ENCODE data around the gene VWA7.

Gene VWA7

DNA sequence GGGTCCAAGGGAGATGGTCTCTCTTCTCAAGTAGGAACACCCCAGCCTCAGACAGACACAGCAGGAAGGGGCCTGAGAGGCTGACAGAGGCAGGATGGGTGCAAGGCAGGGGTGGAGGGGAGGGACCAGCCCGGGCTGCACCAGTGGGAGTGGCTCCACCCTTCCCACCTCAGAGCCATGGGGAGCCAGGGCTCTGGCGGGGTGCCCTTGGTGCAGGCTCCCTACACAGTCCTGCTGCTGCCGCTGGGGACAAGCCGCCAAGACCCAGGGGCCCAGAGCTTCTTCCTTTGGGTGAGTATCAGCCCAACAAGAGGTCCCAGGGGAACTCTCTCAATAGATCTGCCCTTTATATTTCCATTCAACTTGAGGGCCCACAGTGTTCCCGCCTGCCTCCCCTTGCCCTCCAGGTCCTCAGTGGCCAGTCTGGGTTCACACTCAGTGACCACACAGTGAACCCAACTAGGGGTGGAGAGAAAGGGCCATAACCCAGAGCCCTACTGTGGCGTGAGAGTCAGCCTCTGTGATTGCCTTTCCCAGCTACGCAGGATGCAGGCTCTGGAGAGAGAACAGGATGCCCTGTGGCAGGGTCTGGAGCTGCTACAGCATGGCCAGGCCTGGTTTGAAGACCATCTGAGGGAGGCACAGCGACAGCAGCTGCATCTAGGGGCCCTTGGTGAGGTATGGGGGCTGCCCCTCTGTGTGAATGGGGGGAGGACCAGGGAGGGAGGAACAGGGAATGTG is 14.1 kb downstream of the VWA7 start:
- POLR2A ChIA-PET: interaction anchor here (1.0 kb wide), 1 partner anchor 23 kb away, joined by 3 read pairs; the partner anchor contains the start of gene MSH5

DNA sequence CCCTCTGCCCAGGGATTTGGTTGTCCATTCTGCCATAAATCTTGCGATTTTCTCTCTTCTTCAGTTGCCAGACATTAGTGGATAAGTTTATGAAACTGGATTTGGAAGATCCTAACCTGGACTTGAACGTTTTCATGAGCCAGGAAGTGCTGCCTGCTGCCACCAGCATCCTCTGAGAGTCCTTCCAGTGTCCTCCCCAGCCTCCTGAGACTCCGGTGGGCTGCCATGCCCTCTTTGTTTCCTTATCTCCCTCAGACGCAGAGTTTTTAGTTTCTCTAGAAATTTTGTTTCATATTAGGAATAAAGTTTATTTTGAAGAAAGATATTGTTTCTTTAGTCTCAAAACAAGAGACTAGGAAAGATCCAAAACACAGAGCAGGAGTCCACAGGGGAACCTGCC is 14.8 kb downstream of the VWA7 start, which contains the start of gene SAPCD1:
SAPCD1 (plus strand) TSS at position 301 of the 400 bp plus-strand sequence. CDS start 399 bp downstream, outside the sequence.
- CTCF ChIA-PET: no interaction called here
- TF ChIP-seq BHLHE40 (IDR thresholded peaks at IDR 0.05; ENCODE audit: borderline replicate concordance) (no peak), FOXA1 (IDR thresholded peaks at IDR 0.05) (no peak), SUZ12 (IDR thresholded peaks at IDR 0.05) (no peak)
- POLR2A ChIA-PET: no interaction called here
- DNase-seq (ENCODE audit: extremely low spot score): no peak

More for the DNA sequence above, 14.1 kb downstream of the VWA7 start:
- TF ChIP-seq HDGF (IDR thresholded peaks at IDR 0.05; ENCODE audit: borderline replicate concordance) (no peak), ELF4 (IDR thresholded peaks at IDR 0.05) (no peak), FOXA1 (IDR thresholded peaks at IDR 0.05) (no peak), ZNF384 (IDR thresholded peaks at IDR 0.05) (no peak)
- DNase-seq (ENCODE audit: extremely low spot score): no peak
- CTCF ChIA-PET: no interaction called here

DNA sequence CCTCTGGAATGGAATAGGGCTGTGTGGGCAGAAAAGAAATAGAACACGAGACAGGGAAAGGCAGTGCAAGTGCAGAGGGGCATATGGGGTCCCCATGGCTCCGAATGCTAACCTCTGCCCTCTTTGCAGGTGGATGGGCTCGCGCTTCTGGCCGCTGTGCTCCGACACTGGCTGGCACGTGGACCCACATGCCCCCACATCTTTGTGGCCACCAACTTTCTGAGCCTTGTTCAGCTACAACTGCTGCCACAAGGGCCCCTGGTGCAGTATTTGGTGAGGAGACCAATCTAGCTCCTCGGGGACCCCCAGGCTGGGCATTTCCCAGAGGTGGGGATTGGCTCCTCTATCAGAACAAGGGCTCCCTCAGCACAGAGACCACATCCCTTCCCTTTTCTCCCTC is 15.8 kb downstream of the VWA7 start:
- TF ChIP-seq FOXK2 (IDR thresholded peaks at IDR 0.05) (no peak), L3MBTL2 (conservative IDR thresholded peaks at IDR 0.05) (no peak), ARNT (IDR thresholded peaks at IDR 0.05) (no peak), FOXM1 (IDR thresholded peaks at IDR 0.05; ENCODE audit: borderline replicate concordance) (no peak), NFRKB (IDR thresholded peaks at IDR 0.05) (no peak), ZNF384 (IDR thresholded peaks at IDR 0.05) (no peak)
- POLR2A ChIA-PET: no interaction called here
- CTCF ChIA-PET: no interaction called here
- no peak for DNase-seq (ENCODE audit: extremely low spot score)

DNA sequence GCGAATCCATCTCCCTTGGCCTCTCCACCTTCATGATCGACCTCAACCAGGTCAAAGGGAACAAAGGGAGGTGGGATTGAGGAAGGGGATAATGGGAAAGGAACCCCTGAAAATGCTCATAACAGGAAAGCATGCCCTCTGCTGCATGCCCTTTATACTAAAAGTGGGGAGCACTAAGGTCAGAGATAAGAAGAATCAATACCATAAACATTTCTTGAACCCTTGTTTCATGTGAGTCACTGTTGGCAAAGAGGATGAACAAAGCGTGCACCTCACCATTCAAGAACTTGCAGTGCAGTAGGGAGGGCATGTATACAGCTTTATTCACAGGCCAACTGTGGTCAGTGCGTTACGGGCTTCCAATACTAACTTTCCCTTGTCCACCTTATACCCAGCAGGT is 16.3 kb downstream of the VWA7 start:
- ChIA-PET CTCF (interaction anchor here (1.1 kb wide), 1 partner anchor 9 kb away, joined by 3 read pairs; no protein-coding TSS in a partner anchor), POLR2A (interaction anchor here (0.9 to 1.0 kb wide), 2 partner anchors 12 to 46 kb away, joined by 3 read pairs; partner anchors contain the start of gene LSM2)
- no peak for TF ChIP-seq BHLHE40 (IDR thresholded peaks at IDR 0.05; ENCODE audit: borderline replicate concordance)
- no peak for TF ChIP-seq TARDBP (IDR thresholded peaks at IDR 0.05)
- TF ChIP-seq CTBP1 (IDR thresholded peaks at IDR 0.05; ENCODE audit: borderline replicate concordance): no peak
- TF ChIP-seq FOXM1 (IDR thresholded peaks at IDR 0.05; ENCODE audit: borderline replicate concordance): no peak
- TF ChIP-seq, protein P1, sequence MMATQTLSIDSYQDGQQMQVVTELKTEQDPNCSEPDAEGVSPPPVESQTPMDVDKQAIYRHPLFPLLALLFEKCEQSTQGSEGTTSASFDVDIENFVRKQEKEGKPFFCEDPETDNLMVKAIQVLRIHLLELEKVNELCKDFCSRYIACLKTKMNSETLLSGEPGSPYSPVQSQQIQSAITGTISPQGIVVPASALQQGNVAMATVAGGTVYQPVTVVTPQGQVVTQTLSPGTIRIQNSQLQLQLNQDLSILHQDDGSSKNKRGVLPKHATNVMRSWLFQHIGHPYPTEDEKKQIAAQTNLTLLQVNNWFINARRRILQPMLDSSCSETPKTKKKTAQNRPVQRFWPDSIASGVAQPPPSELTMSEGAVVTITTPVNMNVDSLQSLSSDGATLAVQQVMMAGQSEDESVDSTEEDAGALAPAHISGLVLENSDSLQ (IDR thresholded peaks at IDR 0.05): no peak
- TF ChIP-seq SUZ12 (IDR thresholded peaks at IDR 0.05): no peak
- TF ChIP-seq FOXK2 (IDR thresholded peaks at IDR 0.05): no peak
- no peak for TF ChIP-seq SP1 (IDR thresholded peaks at IDR 0.05)
- no peak for TF ChIP-seq NFRKB (IDR thresholded peaks at IDR 0.05)
- TF ChIP-seq HDGF (IDR thresholded peaks at IDR 0.05; ENCODE audit: borderline replicate concordance): no peak
- no peak for TF ChIP-seq FOXA1 (IDR thresholded peaks at IDR 0.05)
- no peak for TF ChIP-seq LEF1 (IDR thresholded peaks at IDR 0.05; ENCODE audit: borderline replicate concordance)
- no peak for TF ChIP-seq ELF4 (IDR thresholded peaks at IDR 0.05)
- TF ChIP-seq ZNF384 (IDR thresholded peaks at IDR 0.05): no peak
- no peak for TF ChIP-seq L3MBTL2 (conservative IDR thresholded peaks at IDR 0.05)
- DNase-seq (ENCODE audit: extremely low spot score): no peak

DNA sequence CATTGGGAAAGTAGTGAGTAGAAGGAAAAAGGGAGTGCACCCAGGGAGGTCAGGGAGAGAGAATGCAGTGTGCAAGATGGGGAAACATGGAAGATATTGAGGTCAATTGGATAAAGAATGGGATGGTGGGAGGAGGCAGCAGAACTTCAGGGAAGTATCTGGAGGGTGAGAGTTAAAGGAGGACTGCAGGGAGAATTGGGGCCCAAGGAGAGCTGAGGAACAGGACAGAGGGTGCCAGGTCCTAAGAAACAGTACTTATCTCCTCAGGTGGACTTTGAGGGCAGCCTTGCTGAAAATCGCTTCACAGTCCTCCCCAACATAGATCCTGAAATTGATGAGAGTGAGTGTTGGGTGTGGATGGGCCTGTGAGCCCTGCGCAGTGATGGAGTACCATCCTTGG is 18.8 kb downstream of the VWA7 start:
- no peak for DNase-seq (ENCODE audit: extremely low spot score)
- CTCF ChIA-PET: interaction anchor here (0.6 kb wide), 1 partner anchor 26 kb away, joined by 3 read pairs; no protein-coding TSS in a partner anchor
- TF ChIP-seq ELF4 (IDR thresholded peaks at IDR 0.05) (no peak), NFRKB (IDR thresholded peaks at IDR 0.05) (no peak), BHLHE40 (IDR thresholded peaks at IDR 0.05; ENCODE audit: borderline replicate concordance) (no peak), ZNF384 (IDR thresholded peaks at IDR 0.05) (no peak), FOXA1 (IDR thresholded peaks at IDR 0.05) (no peak), L3MBTL2 (conservative IDR thresholded peaks at IDR 0.05) (no peak), LEF1 (IDR thresholded peaks at IDR 0.05; ENCODE audit: borderline replicate concordance) (no peak), HDGF (IDR thresholded peaks at IDR 0.05; ENCODE audit: borderline replicate concordance) (no peak), ARNT (IDR thresholded peaks at IDR 0.05) (no peak), FOXK2 (IDR thresholded peaks at IDR 0.05) (no peak)
- POLR2A ChIA-PET: interaction anchor here (0.6 to 2.7 kb wide), 3 partner anchors 18 to 29 kb away, joined by 4 to 22 read pairs (median 5); partner anchors contain the start of genes DDAH2 and MSH5

DNA sequence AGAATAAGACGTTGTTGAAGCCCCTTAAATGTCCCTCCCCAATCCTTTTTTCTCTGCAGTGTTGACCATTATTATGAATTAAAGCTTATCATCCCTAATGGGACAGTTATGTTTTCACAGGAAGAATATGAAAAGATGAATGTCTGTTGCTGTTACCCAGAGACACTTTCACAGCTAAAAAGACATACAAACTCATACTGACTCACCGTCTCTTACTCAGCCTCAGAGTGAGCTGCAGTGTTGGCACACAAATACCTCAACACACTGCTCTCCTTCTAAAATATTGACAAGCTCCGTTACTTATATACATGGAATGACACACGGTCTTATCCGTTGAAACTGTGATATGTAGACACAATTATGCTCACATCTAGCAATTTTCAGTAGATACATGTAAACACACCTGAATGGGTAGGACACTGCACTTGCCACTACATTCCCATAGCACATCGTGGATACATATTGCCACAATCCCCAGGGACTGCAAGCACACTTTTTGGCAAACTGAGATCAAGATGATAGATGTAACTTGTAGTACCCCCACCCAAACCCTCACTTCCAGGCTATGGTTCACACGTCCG is 24.3 kb downstream of the VWA7 start:
- ChIA-PET CTCF (interaction anchor here (1.3 to 2.5 kb wide), 2 partner anchors 17 to 23 kb away, joined by 3 to 7 read pairs; no protein-coding TSS in a partner anchor), POLR2A (interaction anchor here (0.6 to 5.3 kb wide), 7 partner anchors 13 to 205 kb away, joined by 3 to 57 read pairs (median 3); partner anchors contain the start of genes CLIC1, HSPA1B, MSH5 and NFKBIL1)
- no peak for DNase-seq (ENCODE audit: extremely low spot score)
- no peak for TF ChIP-seq FOXK2 (IDR thresholded peaks at IDR 0.05)
- no peak for TF ChIP-seq HDGF (IDR thresholded peaks at IDR 0.05; ENCODE audit: borderline replicate concordance)
- no peak for TF ChIP-seq L3MBTL2 (conservative IDR thresholded peaks at IDR 0.05)
- TF ChIP-seq, protein P1 (IDR thresholded peaks at IDR 0.05): no peak
- no peak for TF ChIP-seq LEF1 (IDR thresholded peaks at IDR 0.05; ENCODE audit: borderline replicate concordance)
- TF ChIP-seq TARDBP (IDR thresholded peaks at IDR 0.05): no peak
- TF ChIP-seq SUZ12 (IDR thresholded peaks at IDR 0.05): no peak

Measured in HEK293T (cell line).